CD4-positive, alpha-beta T cell treated with Interleukin-21 for 1 hour (primary cell): ENCODE results near the gene CPED1.
"Not testable (repeated sequence)": the region's sequence is repeated elsewhere in the genome, so short reads cannot be mapped to it uniquely, and the experiment has no call there.

Experiments used
- DNase-seq: peaks from one replicate; pipeline ENCODE4 v3.0.0-alpha.2; 2020

Gene CPED1

DNA sequence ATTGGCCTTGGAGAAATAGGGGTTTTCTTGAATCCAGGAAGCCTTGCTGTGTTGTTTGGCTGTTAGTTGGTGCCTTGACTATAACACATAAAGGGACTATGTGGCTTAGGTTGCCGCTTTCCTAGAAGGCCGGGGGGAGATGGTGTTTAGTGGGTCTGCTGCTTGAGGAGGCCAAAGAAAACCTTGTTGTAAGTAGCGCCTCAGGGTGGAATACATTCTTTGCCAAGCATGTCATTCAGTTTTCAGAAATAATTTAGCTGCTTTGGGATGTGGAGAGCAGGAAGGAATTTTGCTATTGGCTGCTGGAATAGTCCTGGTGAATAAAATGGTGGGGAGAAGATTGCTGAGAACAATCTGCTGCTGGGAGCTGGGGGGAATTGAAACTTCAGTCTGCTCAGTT lies 207.4 kb downstream of the CPED1 start:
- no peak for DNase-seq

- no peak for DNase-seq
Measured at GRCh38 chr7:121196286-121196685, 207.8 kb downstream of the CPED1 start.

DNA sequence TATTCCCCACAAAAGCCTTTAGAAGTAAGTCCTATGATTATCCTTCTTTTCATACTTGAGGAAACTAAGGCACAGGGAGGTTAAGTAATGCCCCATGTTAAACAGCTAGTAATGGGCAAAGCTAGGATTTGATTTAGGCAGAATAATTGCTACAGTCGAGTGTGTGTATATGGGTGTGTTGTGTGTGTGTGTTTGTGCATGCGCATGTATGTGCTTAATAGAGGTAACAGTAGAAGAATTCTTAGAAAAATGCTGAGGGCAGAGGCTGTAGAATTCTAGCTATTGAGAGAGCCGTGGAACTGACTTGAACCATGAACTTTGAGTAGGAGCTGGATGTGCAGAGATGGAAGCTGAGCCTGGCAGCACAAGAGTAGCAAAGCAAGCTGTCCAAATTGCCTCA lies 208.9 kb downstream of the CPED1 start:
- no peak for DNase-seq

DNA sequence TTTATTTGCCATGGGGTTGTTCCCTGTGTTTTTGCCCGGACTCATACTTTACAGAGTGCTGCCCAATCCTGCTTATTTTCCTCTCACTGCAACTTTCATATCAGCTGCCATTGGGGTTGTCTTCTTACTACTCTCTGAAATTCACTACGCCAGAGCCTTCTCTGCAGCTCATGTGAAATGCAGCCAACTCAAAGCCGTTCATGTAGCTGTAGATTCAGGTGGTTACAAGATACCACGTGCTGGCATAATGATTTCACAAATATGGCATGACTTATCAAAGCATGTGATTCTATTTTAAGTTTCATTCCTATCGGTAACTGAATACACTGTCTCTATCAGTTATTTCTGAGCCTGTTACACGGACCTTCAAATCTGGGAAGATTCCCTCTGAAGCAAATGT lies 210.0 kb downstream of the CPED1 start:
- no peak for DNase-seq

- DNase-seq = no peak
Measured at GRCh38 chr7:121202125-121202524, 213.6 kb downstream of the CPED1 start.

GRCh38 chr7:121202834-121203233 lies 214.3 kb downstream of the CPED1 start:
- no peak for DNase-seq

DNA sequence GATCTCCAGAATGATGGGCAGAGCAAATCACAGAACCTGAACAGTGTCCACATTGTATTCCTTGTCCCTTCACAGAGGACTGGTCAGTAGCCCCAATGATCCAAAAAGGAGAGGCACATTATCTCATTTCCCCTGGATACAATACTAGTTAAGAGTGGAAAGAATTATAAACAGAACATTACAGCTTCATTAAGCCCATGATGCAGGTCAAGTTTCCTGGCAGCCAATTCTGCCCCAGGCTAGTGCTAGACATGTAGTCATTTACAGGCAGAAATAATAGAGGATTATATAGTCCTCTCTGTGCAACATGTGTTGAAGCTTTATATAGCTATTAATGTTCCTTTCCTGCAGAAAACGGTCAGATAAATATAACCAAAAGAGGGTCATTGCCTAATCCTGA lies 216.0 kb downstream of the CPED1 start:
- DNase-seq = no peak

GRCh38 chr7:121205777-121206176 lies 217.3 kb downstream of the CPED1 start:
- no peak for DNase-seq

GRCh38 chr7:121211253-121211652 lies 222.7 kb downstream of the CPED1 start:
- no peak for DNase-seq

GRCh38 chr7:121212036-121212435 lies 223.5 kb downstream of the CPED1 start:
- no peak for DNase-seq

GRCh38 chr7:121214657-121215056 lies 226.1 kb downstream of the CPED1 start:
- DNase-seq = no peak

- no peak for DNase-seq
Measured at GRCh38 chr7:121219026-121219425, 230.5 kb downstream of the CPED1 start.

GRCh38 chr7:121221108-121221507 lies 232.6 kb downstream of the CPED1 start:
- not testable (repeated sequence) for DNase-seq

DNA sequence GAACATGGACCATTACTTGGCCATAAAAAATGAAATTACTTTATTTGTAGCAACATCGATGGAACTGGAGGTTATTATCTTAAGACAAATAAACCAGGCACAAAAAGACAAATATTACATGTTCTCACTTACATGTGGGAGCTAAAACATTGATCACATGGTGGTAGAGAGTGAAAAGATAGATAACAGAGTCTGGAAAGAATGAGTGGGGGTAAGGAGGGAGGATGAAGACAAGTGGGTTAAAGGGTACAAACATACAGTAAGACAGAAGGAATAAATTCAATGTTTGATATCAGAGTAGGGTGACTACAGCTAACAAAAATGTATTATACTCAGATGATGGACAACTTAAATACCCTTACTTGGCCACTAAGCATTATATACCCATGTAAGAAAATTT lies 240.3 kb downstream of the CPED1 start:
- no peak for DNase-seq

GRCh38 chr7:121235201-121235600 lies 246.7 kb downstream of the CPED1 start:
- no peak for DNase-seq

GRCh38 chr7:121237601-121238000 lies 249.1 kb downstream of the CPED1 start:
- no peak for DNase-seq

DNA sequence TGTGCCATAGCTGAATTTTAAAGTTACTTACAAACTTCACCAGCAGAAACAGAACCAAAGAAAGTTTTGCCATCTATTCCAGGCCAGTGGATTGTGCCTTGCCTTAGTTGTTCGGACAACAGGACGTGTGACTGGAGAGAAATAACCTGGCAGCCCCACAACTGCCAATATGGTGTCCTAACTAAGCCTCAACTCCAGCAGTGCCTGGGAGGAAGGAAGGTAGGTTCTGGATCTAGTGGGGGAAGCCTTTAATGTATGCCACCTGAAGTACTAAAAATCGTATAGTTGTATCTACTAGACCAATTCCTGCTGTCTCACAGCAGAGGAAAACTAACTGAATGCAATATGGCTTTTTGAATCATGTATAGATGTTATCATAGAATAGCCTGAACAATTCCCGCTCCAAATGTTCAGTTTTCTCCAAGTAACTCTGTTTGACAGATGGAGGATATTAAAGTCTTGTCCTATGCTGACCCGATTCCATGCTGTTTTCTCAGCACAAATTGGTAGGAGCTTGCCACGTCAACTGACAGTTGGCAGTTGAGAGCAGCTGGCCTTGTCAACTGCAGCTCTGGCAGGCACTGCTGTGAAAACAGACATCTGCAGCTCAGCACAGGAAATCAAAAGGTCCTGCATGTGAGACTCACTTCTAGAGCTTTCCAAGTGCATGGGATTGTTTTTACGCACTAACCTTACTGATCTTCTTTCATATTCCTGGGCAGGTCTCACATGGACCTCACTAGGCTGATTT lies 255.8 kb downstream of the CPED1 start:
- no peak for DNase-seq

GRCh38 chr7:121251367-121251766 lies 262.9 kb downstream of the CPED1 start:
- DNase-seq = not testable (repeated sequence)

- DNase-seq = not testable (repeated sequence)
Measured at GRCh38 chr7:121252523-121253235, 264.2 kb downstream of the CPED1 start.

GRCh38 chr7:121259826-121260225 lies 271.3 kb downstream of the CPED1 start:
- no peak for DNase-seq

- no peak for DNase-seq
Measured at GRCh38 chr7:121261207-121261884, 272.8 kb downstream of the CPED1 start.

- no peak for DNase-seq
Measured at GRCh38 chr7:121262221-121262620, 273.7 kb downstream of the CPED1 start.

- no peak for DNase-seq
Measured at GRCh38 chr7:121262969-121263368, 274.5 kb downstream of the CPED1 start.

GRCh38 chr7:121266307-121266894 lies 277.9 kb downstream of the CPED1 start:
- DNase-seq = no peak
